Smooth muscle cell of the umbilical artery (primary cell): ENCODE measurements around the gene RNASE7. TPM values are rescaled to one million over a fixed set of nuclear protein-coding genes. Genes with fewer than 3 reads are reported as not detected.

Experiments used
- total RNA-seq: library from RNA; depleted of rRNA; stranded (reverse); fragments of >200 nt; gene quantifications from 2 replicates; pipeline ENCODE4 v1.2.3, GENCODE V29; 2014

The RNASE7 gene, protein sequence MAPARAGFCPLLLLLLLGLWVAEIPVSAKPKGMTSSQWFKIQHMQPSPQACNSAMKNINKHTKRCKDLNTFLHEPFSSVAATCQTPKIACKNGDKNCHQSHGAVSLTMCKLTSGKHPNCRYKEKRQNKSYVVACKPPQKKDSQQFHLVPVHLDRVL
- not detected in 2 replicates for total RNA-seq

DNA sequence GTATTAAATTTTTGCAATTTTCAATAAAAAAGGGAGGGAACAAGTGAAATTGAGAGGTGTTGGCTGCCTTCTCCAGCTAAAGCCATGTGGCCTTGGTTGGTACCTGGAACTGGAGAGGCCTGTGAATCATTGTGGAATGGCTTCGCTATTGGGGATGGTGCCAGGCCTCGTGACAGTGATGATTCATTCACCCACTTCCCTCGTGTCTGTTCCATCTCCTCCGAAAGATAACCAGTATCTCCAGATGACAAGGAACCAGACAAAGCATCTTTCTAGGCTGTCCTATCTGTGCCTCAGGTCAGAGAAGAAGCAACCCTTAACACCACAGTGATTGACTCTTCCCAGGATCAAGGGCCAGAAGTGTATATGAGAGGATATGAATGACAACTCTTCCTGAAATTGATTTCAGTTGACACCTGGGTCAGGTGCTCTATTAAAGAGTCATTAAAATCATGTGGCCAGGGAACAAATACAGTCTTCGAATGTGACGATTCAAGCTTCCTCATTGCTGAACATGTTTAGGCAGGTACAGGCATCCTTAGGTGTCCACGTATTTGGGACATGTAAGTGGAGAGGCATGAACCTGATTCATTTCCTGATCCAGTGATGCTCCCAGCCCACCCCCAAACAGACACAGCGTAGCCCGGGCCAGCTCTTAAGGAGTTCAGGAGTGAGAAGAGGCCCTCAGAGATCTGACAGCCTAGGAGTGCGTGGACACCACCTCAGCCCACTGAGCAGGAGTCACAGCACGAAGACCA lies at the start of gene RNASE7:
Gene RNASE7 (plus strand): TSS at position 687 of the 758 bp plus-strand sequence. CDS start 631 bp downstream, outside the sequence.

DNA sequence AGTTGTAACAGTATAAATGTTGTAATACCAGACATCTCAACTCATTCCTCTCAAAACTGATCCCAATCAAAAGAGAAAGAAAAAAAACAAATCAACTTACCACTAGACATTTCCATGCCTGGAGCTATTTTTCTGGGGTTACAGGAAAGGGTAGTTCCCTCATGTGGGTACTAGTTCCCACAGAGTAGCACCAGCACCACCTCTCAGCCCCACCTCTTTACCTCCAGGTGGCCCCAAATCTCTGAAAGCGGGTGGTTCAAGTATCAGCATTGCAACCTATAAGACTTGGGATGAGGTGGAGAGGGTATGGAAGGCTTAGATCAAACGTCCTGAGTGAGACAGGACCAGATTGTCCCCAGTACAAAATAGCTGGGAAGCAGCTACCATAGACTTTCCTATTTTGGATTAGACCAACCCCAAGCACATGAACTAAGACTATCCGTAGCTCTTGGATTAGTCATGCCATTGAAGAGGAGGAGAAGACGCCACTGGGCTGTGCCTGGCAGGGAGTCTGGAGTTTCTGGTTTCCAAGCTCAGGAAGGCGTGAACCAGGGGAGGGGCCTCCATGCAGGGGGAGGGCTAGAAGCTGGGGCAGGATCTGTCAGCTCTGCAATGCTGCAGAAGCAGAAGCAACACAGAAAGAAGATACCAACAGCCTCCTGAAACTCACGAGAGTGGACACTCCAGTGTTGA lies 43.3 kb upstream of the RNASE7 start, which contains the start of gene SLC39A2:
Gene SLC39A2 (plus strand): TSS at position 620 of the 693 bp plus-strand sequence. CDS start 154 bp downstream, outside the sequence.

DNA sequence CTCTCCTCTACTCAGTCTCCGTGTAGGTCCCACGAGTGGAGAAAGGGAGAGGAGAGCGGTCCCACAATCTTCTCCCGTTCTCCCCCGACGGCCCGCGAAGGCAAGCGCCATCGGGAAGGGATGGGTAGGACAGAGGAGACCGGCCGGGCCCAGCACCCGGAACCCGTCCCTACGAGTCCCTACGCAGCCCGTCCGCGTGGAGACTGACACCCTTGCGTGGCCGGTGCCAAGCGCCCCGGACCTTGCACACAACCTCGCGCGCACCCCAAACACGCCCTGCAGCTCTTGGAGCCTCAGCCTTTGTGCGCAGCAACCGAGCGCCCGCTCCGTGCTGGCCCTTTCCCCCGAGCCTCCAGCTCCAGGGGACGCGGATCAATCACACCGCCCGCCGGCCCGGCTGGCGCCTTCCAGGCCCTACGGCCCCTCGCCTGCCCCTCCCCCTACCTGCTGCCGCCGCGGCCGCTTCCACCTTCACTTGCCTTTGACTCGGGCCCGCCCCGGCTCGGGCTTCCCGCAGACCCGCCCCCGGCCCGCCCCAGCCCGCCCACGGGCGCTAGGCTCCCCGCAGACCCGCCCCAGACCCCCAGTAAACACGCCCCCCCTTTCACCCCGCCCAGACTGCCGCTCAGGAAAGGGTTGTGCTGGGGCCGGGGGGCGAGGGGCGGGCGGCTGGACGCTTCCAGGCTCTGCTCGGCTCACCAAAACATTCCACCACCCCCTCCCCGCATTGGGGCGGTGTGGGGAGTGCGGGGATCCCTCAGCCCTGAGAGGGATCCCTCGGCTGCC lies 17.4 kb upstream of the RNASE7 start, which contains the start of gene NDRG2:
Gene NDRG2 (minus strand): TSS at position 477 of the 786 bp plus-strand sequence. CDS start 1,746 bp downstream, outside the sequence.

DNA sequence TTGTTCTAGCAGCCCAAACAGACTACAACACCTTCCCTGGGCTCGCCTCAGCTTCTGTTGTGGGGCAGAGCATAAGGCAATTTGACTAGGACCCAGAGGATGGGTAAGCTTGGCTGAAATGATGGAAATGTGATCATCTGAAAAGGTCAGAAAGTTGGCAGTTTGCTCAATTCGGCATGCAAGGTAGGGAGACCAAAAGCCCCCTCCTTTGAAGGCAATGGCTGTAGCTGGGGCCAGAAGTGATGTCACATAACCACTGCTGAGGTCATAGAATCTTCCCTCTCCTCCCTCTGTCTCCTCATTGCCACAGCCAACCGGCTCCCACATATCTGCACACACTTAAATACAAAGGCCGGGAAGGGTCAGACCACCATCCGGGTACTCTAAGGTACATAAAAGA lies 12.2 kb upstream of the RNASE7 start, which contains the start of gene TPPP2:
Gene TPPP2 (plus strand): TSS at position 301 of the 400 bp plus-strand sequence. CDS start 365 bp downstream, outside the sequence.

DNA sequence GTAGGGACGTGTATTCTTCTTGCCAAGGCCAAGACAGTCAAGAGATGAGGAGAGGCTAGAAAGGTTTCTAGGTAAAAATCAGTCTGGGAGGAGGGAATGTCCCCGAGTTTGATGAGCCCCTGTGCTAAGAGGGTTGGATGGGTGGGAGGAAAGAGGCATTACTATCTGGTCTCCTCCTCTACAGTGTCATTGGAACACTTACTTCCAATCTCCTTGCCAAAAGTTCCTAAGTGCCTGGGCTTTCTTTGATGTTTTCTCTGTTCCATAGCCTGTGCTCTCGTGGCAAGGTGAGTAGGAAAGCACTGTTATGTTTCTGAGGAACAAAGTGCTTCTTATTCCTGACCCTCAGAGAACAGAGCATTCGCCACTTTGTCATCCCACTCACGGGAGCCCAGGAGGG lies 7.5 kb upstream of the RNASE7 start, which contains the start of gene RNASE13:
Gene RNASE13 (minus strand): TSS at position 101 of the 400 bp plus-strand sequence. CDS start 519 bp downstream, outside the sequence.

DNA sequence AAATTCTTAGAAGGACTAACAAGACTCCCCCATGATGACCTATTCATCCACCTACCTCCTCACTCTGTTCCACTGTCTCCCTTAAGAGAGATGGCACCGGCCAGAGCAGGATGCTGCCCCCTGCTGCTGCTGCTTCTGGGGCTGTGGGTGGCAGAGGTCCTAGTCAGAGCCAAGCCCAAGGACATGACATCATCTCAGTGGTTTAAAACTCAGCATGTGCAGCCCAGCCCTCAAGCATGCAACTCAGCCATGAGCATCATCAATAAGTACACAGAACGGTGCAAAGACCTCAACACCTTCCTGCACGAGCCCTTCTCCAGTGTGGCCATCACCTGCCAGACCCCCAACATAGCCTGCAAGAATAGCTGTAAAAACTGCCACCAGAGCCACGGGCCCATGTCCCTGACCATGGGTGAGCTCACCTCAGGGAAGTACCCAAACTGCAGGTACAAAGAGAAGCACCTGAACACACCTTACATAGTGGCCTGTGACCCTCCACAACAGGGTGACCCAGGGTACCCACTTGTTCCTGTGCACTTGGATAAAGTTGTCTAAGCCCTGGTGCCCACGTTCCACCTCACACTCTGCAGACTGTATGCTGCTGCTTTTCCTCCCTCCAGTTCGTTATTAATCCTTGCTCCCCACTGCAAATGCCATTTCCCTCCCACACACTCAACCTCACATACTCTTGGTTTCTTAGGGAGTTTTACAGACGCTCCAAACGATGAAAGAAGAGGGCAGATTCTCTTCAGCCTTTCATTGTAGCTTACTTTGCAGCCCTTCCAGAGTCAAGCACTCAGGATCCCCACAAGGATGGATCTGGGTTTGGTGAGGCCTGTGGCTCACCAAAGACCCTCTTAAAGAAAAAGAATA lies 15.9 kb downstream of the RNASE7 start, which contains the start of gene RNASE8:
Gene RNASE8 (plus strand): TSS at position 20 of the 873 bp plus-strand sequence. CDS start 71 bp downstream, at position 91.

DNA sequence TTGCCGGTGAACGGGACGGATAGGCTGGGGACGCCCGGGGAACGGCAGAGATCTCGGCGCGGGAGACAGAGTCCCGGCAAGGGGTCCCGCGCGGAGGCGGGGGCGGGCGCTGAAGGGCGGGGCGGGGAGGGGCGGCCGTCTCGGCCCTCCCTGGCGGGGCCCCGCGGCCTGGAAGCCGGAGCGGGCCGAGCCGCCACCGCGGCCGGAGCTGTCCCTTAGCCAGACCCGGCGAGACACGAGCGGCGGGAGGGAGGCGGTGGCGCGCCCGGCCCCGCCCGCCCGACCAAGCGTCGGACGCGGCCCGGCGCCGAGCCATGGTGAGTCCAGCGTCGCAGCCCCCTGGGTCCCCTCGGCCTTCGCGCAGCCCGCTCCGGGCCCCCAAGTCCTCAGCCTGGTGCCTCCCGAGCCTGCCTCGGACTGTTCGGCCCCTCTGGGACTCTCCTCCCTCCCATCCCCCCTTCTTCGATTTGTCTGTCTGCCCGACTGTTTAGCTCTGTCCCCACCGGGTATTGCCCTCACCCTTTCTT lies 28.0 kb downstream of the RNASE7 start, which contains the start of gene ARHGEF40:
Gene ARHGEF40 (plus strand): TSS at position 222 of the 527 bp plus-strand sequence. CDS start 93 bp downstream, at position 315.

Other genes starting within 250 kb of the RNASE7 start
- 0.30 TPM in 1 of 2 replicates, not detected in the other for gene RNASE1, start 239.5 kb upstream of the RNASE7 start, total RNA-seq
- not detected in 2 replicates for gene RNASE3, start 151.0 kb upstream of the RNASE7 start, total RNA-seq
- gene RNASE2, start 86.9 kb upstream of the RNASE7 start, total RNA-seq = not detected in 2 replicates
- gene METTL17, start 52.4 kb upstream of the RNASE7 start, total RNA-seq = 36.1 and 48.1 TPM in 2 replicates
- 0.30 TPM in 1 of 2 replicates, not detected in the other for gene SLC39A2, start 43.1 kb upstream of the RNASE7 start, total RNA-seq
- 0.37 and 0.89 TPM in 2 replicates for gene NDRG2, start 17.3 kb upstream of the RNASE7 start, total RNA-seq
- not detected in 2 replicates for gene TPPP2, start 12.1 kb upstream of the RNASE7 start, total RNA-seq
- gene RNASE13, start 7.6 kb upstream of the RNASE7 start, total RNA-seq = not detected in 2 replicates
- gene RNASE8, start 15.5 kb downstream of the RNASE7 start, total RNA-seq = not detected in 2 replicates
- 50.5 and 81.2 TPM in 2 replicates for gene ARHGEF40, start 27.9 kb downstream of the RNASE7 start, total RNA-seq
- gene ZNF219, start 56.3 kb downstream of the RNASE7 start, total RNA-seq = 4.8 and 6.0 TPM in 2 replicates
- gene TMEM253, start 58.7 kb downstream of the RNASE7 start, total RNA-seq = not detected in 2 replicates
- gene OR5AU1, start 113.7 kb downstream of the RNASE7 start, total RNA-seq = not detected in 2 replicates
- 597 and 614 TPM in 2 replicates for gene HNRNPC, start 227.1 kb downstream of the RNASE7 start, total RNA-seq
- not detected in 2 replicates for gene RPGRIP1, start 237.7 kb downstream of the RNASE7 start, total RNA-seq